Endothelial cell of umbilical vein (primary cell): Measurements from ENCODE around the gene ABCD3. TPM values are rescaled to one million over a fixed set of nuclear protein-coding genes. Genes with fewer than 3 reads are reported as not detected.

ENCODE experiments used
- BruUV-seq: library from RNA; stranded (reverse); fragments of 400-500 nt; replicated peaks from 2 replicates; lab custom pipeline; 2021; lab: Mats Ljungman, UMichigan
- CTCF ChIA-PET: fragments of 300-600, 350-600 bp; sonication (Branson Sonifier 250); formaldehyde crosslinking; loops from one replicate; lab custom pipeline; 2021; ENCODE audit warnings: antibody characterized with exemption, inconsistent platforms; lab: Charles Lee
- POLR2A ChIA-PET: fragments of 300-600, 350-600 bp; sonication (Branson Sonifier 250); formaldehyde crosslinking; loops from one replicate; lab custom pipeline; 2021; ENCODE audit warnings: antibody characterized with exemption, inconsistent platforms; lab: Charles Lee
- DNase-seq: peaks from one replicate; pipeline ENCODE4 v3.0.0-alpha.2; 2011; ENCODE audit warnings: low read depth, low spot score
- FAIRE-seq: peaks from 2 replicates; lab custom pipeline; 2011; peaks lifted over from hg19 to GRCh38; lab: Jason Lieb, UNC
- H2AFZ ChIP-seq: 2 replicates; pipeline ENCODE4 v1.6.0; 2012; ENCODE audit warnings: low read depth, low read length, control low read depth, inconsistent platforms
- H3K27ac ChIP-seq: 2 replicates; pipeline ENCODE4 v1.5.1; 2011; ENCODE audit warnings: low read depth, mild to moderate bottlenecking, control low read depth, low read length, moderate library complexity; ENCODE audit not compliant: insufficient read depth
- H3K27me3 ChIP-seq, 2 experiments: 2 replicates each; pipeline versions ENCODE4 v1.6.0 to v1.6.1; 2011; ENCODE audit warnings: low read length in 2 of 2, mixed read lengths in 1 of 2; ENCODE audit not compliant: control insufficient read depth in 2 of 2, insufficient read depth in 2 of 2
- H3K36me3 ChIP-seq, 2 experiments: 2 replicates in 1 of 2; 3 replicates in 1 of 2; pipeline ENCODE4 v1.5.1; 2011; ENCODE audit warnings: low read length in 2 of 2, mild to moderate bottlenecking in 1 of 2, moderate library complexity in 1 of 2; ENCODE audit not compliant: control insufficient read depth in 2 of 2, insufficient read depth in 2 of 2; ENCODE audit errors: extremely low read depth in 1 of 2
- H3K4me1 ChIP-seq: 3 replicates; pipeline ENCODE4 v1.5.1; 2011; ENCODE audit warnings: mild to moderate bottlenecking, low read length; ENCODE audit not compliant: control insufficient read depth, insufficient read depth; ENCODE audit errors: extremely low read depth
- H3K4me2 ChIP-seq: 2 replicates; pipeline ENCODE4 v1.6.1; 2011; ENCODE audit warnings: low read length, control low read depth, mixed read lengths; ENCODE audit not compliant: insufficient read depth
- H3K4me3 ChIP-seq, 3 experiments: fragments of 200-600 bp in 1 of 3; sonication (generic), shearing (Covaris generic) in 1 of 3; replicated peaks in 1 of 3; 2 replicates each; pipeline ENCODE4 v1.5.1; 2011 to 2016; ENCODE audit warnings: control low read depth in 3 of 3, low read length in 3 of 3, mild to moderate bottlenecking in 2 of 3, inconsistent platforms in 1 of 3, low read depth in 1 of 3, moderate library complexity in 1 of 3; ENCODE audit not compliant: insufficient read depth in 1 of 3
- H3K79me2 ChIP-seq: 2 replicates; pipeline ENCODE4 v1.6.0; 2012; ENCODE audit warnings: low read length, inconsistent platforms; ENCODE audit not compliant: control insufficient read depth, insufficient read depth
- H3K9ac ChIP-seq: replicated peaks from 2 replicates; pipeline ENCODE3; 2011; ENCODE audit warnings: low read length, control low read depth; ENCODE audit not compliant: insufficient read depth; ENCODE audit errors: extremely low read depth
- H3K9me1 ChIP-seq: replicated peaks from 3 replicates; pipeline ENCODE4 v1.6.0; 2011; ENCODE audit warnings: mild to moderate bottlenecking, low read length; ENCODE audit not compliant: control insufficient read depth, insufficient read depth; ENCODE audit errors: extremely low read depth
- H3K9me3 ChIP-seq: replicated peaks from 2 replicates; pipeline ENCODE4 v1.5.1; 2012; ENCODE audit warnings: low read length, inconsistent platforms; ENCODE audit not compliant: control insufficient read depth, insufficient read depth
- H4K20me1 ChIP-seq: replicated peaks from 2 replicates; pipeline ENCODE3; 2011; ENCODE audit warnings: mild to moderate bottlenecking, low read length; ENCODE audit not compliant: control insufficient read depth, insufficient read depth; ENCODE audit errors: extremely low read depth
- EZH2 ChIP-seq: IDR thresholded peaks from 2 replicates; pipeline ENCODE4 v1.6.1; 2012; ENCODE audit warnings: borderline replicate concordance, low read depth, mild to moderate bottlenecking, moderate library complexity, low read length, inconsistent platforms; ENCODE audit not compliant: severe bottlenecking
- FOS ChIP-seq: IDR thresholded peaks from 2 replicates; pipeline ENCODE4 v1.6.1; 2011; ENCODE audit warnings: mild to moderate bottlenecking, low read length, moderate library complexity, borderline replicate concordance; ENCODE audit not compliant: insufficient read depth
- GATA2 ChIP-seq: IDR thresholded peaks from 2 replicates; pipeline ENCODE4 v1.7.0; 2011; ENCODE audit warnings: low read depth, mild to moderate bottlenecking, moderate library complexity, mixed read lengths, low read length; ENCODE audit not compliant: insufficient read length, insufficient read depth
- JUN ChIP-seq: IDR thresholded peaks from 2 replicates; pipeline ENCODE4 v1.6.1; 2011; ENCODE audit warnings: borderline replicate concordance, low read depth; ENCODE audit not compliant: insufficient read length, insufficient read depth
- MYC ChIP-seq: IDR thresholded peaks from one replicate; pipeline ENCODE4 v1.6.1; 2011; ENCODE audit warnings: mild to moderate bottlenecking, low read depth, low read length
- POLR2A ChIP-seq: IDR thresholded peaks from 2 replicates; pipeline ENCODE4 v1.6.1; 2012; ENCODE audit warnings: low read depth, mild to moderate bottlenecking, control low read depth, low read length
- POLR2AphosphoS5 ChIP-seq: IDR thresholded peaks from 2 replicates; pipeline ENCODE4 v1.6.1; 2012; ENCODE audit warnings: low read depth, mild to moderate bottlenecking, control low read depth, low read length, moderate library complexity; ENCODE audit not compliant: insufficient read depth
- dilution Hi-C: fragments of 300-500 bp; cut with MboI; formaldehyde crosslinking; loops from one replicate; pipeline ENCODE4 v1.15.0; 2019; ENCODE audit warnings: low sequenced_read_pairs; ENCODE audit not compliant: extremely low pct_ligation_motif_present
- intact Hi-C: fragments of 100-400 bp; cut with micrococcal nuclease; formaldehyde crosslinking; loops from one replicate; pipeline ENCODE4 v1.10.0; 2022
- polyA plus RNA-seq, 4 experiments: library from polyadenylated mRNA; depleted of rRNA in 3 of 4; stranded (reverse) in 3 of 4; unstranded in 1 of 4; fragments of >200 nt; gene quantifications; 2 replicates each; pipeline versions ENCODE4 v1.2.1 to v1.2.3, GENCODE V29; 2011 to 2012; ENCODE audit warnings: missing spikeins in 1 of 4
- total RNA-seq: library from RNA; stranded (reverse); gene quantifications from 2 replicates; pipeline ENCODE4 v1.2.3, GENCODE V29; 2021
- TF ChIP-seq, protein P1 (sequence below), 2 donors: IDR thresholded peaks; 1 replicate in 1 of 2; 2 replicates in 1 of 2; pipeline ENCODE4 v1.5.1; 2011; ENCODE audit warnings: low read length in 2 of 2, mild to moderate bottlenecking in 2 of 2, moderate library complexity in 2 of 2, control low read depth in 1 of 2, inconsistent platforms in 1 of 2, low read depth in 1 of 2; ENCODE audit not compliant: insufficient read depth in 1 of 2; ENCODE audit errors: extremely low read depth in 1 of 2
- TF ChIP-seq, protein P2 (sequence below): IDR thresholded peaks from 2 replicates; pipeline ENCODE4 v1.6.1; 2011; ENCODE audit not compliant: insufficient read depth, insufficient read length

ABCD3 gene
- total and polyA plus RNA-seq, 2 donors (not counting 3 experiments of a cell fraction or from before 2014, with no cell fraction given) = 6.3 to 31.6 TPM

GRCh38 chr1:94433866-94434265, 15.7 kb downstream of the ABCD3 start:
- H3K9ac ChIP-seq = no peak overlapping the region
- H3K27me3 ChIP-seq = no peaks in the 10 kb centered on the region
- no peaks in the 10 kb centered on the region for H3K4me1 ChIP-seq
- H3K27ac ChIP-seq = no peak overlapping the region
- ChIA-PET POLR2A (no interaction called here), CTCF (no interaction called here)
- peaks cover 2% of the 10 kb centered on the region for H4K20me1 ChIP-seq
- no TSS peak for BruUV-seq
- TF ChIP-seq FOS (no peak), JUN (no peak), POLR2AphosphoS5 (no peak), GATA2 (no peak), MYC (no peak), POLR2A (no peak), EZH2 (no peak)
- TF ChIP-seq, protein P1, sequence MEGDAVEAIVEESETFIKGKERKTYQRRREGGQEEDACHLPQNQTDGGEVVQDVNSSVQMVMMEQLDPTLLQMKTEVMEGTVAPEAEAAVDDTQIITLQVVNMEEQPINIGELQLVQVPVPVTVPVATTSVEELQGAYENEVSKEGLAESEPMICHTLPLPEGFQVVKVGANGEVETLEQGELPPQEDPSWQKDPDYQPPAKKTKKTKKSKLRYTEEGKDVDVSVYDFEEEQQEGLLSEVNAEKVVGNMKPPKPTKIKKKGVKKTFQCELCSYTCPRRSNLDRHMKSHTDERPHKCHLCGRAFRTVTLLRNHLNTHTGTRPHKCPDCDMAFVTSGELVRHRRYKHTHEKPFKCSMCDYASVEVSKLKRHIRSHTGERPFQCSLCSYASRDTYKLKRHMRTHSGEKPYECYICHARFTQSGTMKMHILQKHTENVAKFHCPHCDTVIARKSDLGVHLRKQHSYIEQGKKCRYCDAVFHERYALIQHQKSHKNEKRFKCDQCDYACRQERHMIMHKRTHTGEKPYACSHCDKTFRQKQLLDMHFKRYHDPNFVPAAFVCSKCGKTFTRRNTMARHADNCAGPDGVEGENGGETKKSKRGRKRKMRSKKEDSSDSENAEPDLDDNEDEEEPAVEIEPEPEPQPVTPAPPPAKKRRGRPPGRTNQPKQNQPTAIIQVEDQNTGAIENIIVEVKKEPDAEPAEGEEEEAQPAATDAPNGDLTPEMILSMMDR (IDR thresholded peaks at IDR 0.05; ENCODE audit: extremely low read depth in 1 of 2, insufficient read depth in 1 of 2, low read depth in 1 of 2, low read length in 2 of 2) = no peak
- TF ChIP-seq, protein P2, sequence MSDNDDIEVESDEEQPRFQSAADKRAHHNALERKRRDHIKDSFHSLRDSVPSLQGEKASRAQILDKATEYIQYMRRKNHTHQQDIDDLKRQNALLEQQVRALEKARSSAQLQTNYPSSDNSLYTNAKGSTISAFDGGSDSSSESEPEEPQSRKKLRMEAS = no peak
- dilution Hi-C loops = no loop called here
- no peak for FAIRE-seq
- intact Hi-C loops = no loop called here
- H3K9me1 ChIP-seq = no peaks in the 10 kb centered on the region
- H2AFZ ChIP-seq = no peak overlapping the region
- H3K4me3 ChIP-seq = no peak overlapping the region
- peaks cover 5% of the 10 kb centered on the region for H3K79me2 ChIP-seq
- H3K4me2 ChIP-seq = no peak overlapping the region
- H3K9me3 ChIP-seq = no peaks in the 10 kb centered on the region
- no peaks in the 10 kb centered on the region for H3K36me3 ChIP-seq
- no peak for DNase-seq
